Measurements from ENCODE around the gene IDH3G. TPM values are rescaled to one million over a fixed set of nuclear protein-coding genes. Genes with fewer than 3 reads are reported as not detected.

The IDH3G gene
- total RNA-seq, 1 experiment from 2014 or later, result 89.4 TPM

- no peak for ATAC-seq
- Histone ChIP-seq H3K27me3 (ENCODE audit: control insufficient read depth, insufficient read depth, low read length) (no peaks in the 10 kb centered on the region), H3K36me3 (ENCODE audit: control insufficient read depth, insufficient read depth, low read length) (no peaks in the 10 kb centered on the region), H3K9me3 (ENCODE audit: control insufficient read depth, insufficient read depth, low read depth, low read length) (no peaks in the 10 kb centered on the region), H3K4me1 (ENCODE audit: control insufficient read depth, insufficient read depth, low read length) (peaks cover 25% of the 10 kb centered on the region), H3K4me3 (ENCODE audit: low read depth in 2 of 2, low read length in 2 of 2) (no peak overlapping the region), H3K27ac (ENCODE audit: low read length) (no peak overlapping the region)
- no peak for DNase-seq (ENCODE audit: low read depth, low spot score)
- TF ChIP-seq TCF7L2 (IDR thresholded peaks at IDR 0.05; ENCODE audit: low read depth, low read length) (no peak), SIN3A (IDR thresholded peaks at IDR 0.05; ENCODE audit: borderline replicate concordance, insufficient read depth, low read depth, low read length) (no peak), CTCF (IDR thresholded peaks at IDR 0.05) (no peak), POLR2AphosphoS5 (IDR thresholded peaks at IDR 0.05; ENCODE audit: low read depth, low read length) (no peak)
- TF ChIP-seq, protein P1, sequence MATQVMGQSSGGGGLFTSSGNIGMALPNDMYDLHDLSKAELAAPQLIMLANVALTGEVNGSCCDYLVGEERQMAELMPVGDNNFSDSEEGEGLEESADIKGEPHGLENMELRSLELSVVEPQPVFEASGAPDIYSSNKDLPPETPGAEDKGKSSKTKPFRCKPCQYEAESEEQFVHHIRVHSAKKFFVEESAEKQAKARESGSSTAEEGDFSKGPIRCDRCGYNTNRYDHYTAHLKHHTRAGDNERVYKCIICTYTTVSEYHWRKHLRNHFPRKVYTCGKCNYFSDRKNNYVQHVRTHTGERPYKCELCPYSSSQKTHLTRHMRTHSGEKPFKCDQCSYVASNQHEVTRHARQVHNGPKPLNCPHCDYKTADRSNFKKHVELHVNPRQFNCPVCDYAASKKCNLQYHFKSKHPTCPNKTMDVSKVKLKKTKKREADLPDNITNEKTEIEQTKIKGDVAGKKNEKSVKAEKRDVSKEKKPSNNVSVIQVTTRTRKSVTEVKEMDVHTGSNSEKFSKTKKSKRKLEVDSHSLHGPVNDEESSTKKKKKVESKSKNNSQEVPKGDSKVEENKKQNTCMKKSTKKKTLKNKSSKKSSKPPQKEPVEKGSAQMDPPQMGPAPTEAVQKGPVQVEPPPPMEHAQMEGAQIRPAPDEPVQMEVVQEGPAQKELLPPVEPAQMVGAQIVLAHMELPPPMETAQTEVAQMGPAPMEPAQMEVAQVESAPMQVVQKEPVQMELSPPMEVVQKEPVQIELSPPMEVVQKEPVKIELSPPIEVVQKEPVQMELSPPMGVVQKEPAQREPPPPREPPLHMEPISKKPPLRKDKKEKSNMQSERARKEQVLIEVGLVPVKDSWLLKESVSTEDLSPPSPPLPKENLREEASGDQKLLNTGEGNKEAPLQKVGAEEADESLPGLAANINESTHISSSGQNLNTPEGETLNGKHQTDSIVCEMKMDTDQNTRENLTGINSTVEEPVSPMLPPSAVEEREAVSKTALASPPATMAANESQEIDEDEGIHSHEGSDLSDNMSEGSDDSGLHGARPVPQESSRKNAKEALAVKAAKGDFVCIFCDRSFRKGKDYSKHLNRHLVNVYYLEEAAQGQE (IDR thresholded peaks at IDR 0.05; ENCODE audit: insufficient read depth in 1 of 2, low read depth in 2 of 2, low read length in 1 of 2), result no peak
- ChIA-PET POLR2A (no interaction called here), CTCF (interaction anchor here (0.6 kb wide), 1 partner anchor 96 kb away, joined by 3 read pairs; no protein-coding TSS in a partner anchor)
- intact Hi-C loops (cut with micrococcal nuclease; ENCODE audit: unreplicated experiment), result loop anchor here (10.0 kb wide), 2 partner anchors 121 to 161 kb away; partner anchors contain the start of genes ARHGAP4 and L1CAM
- in situ Hi-C loops (cut with HindIII; ENCODE audit: low pct_unique_long_range_greater_than_20kb, low sequenced_read_pairs), result no loop called here
- no TSS peak for BruUV-seq (replicated peaks)
Observed at GRCh38 chrX:153763298-153763932, 30.8 kb downstream of the IDH3G start.

- H3K27me3 ChIP-seq (ENCODE audit: control insufficient read depth, insufficient read depth, low read length), result no peaks in the 10 kb centered on the region
- DNase-seq (ENCODE audit: low read depth, low spot score), result no peak
- BruUV-seq (replicated peaks), result no TSS peak
- H3K4me3 ChIP-seq (ENCODE audit: low read depth in 2 of 2, low read length in 2 of 2), result no peak overlapping the region
- in situ Hi-C loops (cut with HindIII; ENCODE audit: low pct_unique_long_range_greater_than_20kb, low sequenced_read_pairs) (no loop called here), intact Hi-C loops (cut with micrococcal nuclease; ENCODE audit: unreplicated experiment) (loop anchor here (10.0 kb wide), 2 partner anchors 122 to 162 kb away; partner anchors contain the start of genes ARHGAP4 and L1CAM)
- ChIA-PET POLR2A (no interaction called here), CTCF (no interaction called here)
- H3K36me3 ChIP-seq (ENCODE audit: control insufficient read depth, insufficient read depth, low read length), result no peaks in the 10 kb centered on the region
- no peaks in the 10 kb centered on the region for H3K9me3 ChIP-seq (ENCODE audit: control insufficient read depth, insufficient read depth, low read depth, low read length)
- no peak for ATAC-seq
- no peak overlapping the region for H3K27ac ChIP-seq (ENCODE audit: low read length)
- TF ChIP-seq, protein P1 (IDR thresholded peaks at IDR 0.05; ENCODE audit: insufficient read depth in 1 of 2, low read depth in 2 of 2, low read length in 1 of 2), result no peak
- TF ChIP-seq TCF7L2 (IDR thresholded peaks at IDR 0.05; ENCODE audit: low read depth, low read length) (no peak), SIN3A (IDR thresholded peaks at IDR 0.05; ENCODE audit: borderline replicate concordance, insufficient read depth, low read depth, low read length) (no peak), CTCF (IDR thresholded peaks at IDR 0.05) (no peak), POLR2AphosphoS5 (IDR thresholded peaks at IDR 0.05; ENCODE audit: low read depth, low read length) (no peak)
- H3K4me1 ChIP-seq (ENCODE audit: control insufficient read depth, insufficient read depth, low read length), result peaks cover 25% of the 10 kb centered on the region
Observed at GRCh38 chrX:153762626-153763173, 31.5 kb downstream of the IDH3G start.
